Measurements from ENCODE around the gene ARMH3. TPM values are rescaled to one million over a fixed set of nuclear protein-coding genes. Genes with fewer than 3 reads are reported as not detected.

The ARMH3 gene
- total RNA-seq, 1 experiment from 2014 or later, result 30.6 TPM

- in situ Hi-C loops (cut with HindIII; ENCODE audit: low pct_unique_long_range_greater_than_20kb, low sequenced_read_pairs), result no loop called here
- ATAC-seq, result no peak
- Histone ChIP-seq H3K27ac (ENCODE audit: low read length) (no peak overlapping the region), H3K27me3 (ENCODE audit: control insufficient read depth, insufficient read depth, low read length) (no peaks in the 10 kb centered on the region), H3K4me1 (ENCODE audit: control insufficient read depth, insufficient read depth, low read length) (peaks cover 12% of the 10 kb centered on the region), H3K36me3 (ENCODE audit: control insufficient read depth, insufficient read depth, low read length) (no peaks in the 10 kb centered on the region), H3K9me3 (ENCODE audit: control insufficient read depth, insufficient read depth, low read depth, low read length) (no peaks in the 10 kb centered on the region), H3K4me3 (ENCODE audit: low read depth in 2 of 2, low read length in 2 of 2) (no peak overlapping the region)
- intact Hi-C loops (cut with micrococcal nuclease; ENCODE audit: unreplicated experiment), result no loop called here
- ChIA-PET POLR2A (no interaction called here), CTCF (no interaction called here)
- BruUV-seq (replicated peaks), result no TSS peak
- no peak for TF ChIP-seq SIN3A (IDR thresholded peaks at IDR 0.05; ENCODE audit: borderline replicate concordance, insufficient read depth, low read depth, low read length)
- no peak for TF ChIP-seq CTCF (IDR thresholded peaks at IDR 0.05)
- no peak for TF ChIP-seq TCF7L2 (IDR thresholded peaks at IDR 0.05; ENCODE audit: low read depth, low read length)
- TF ChIP-seq POLR2AphosphoS5 (IDR thresholded peaks at IDR 0.05; ENCODE audit: low read depth, low read length), result no peak
- TF ChIP-seq REST (IDR thresholded peaks at IDR 0.05; ENCODE audit: insufficient read depth in 1 of 2, low read depth in 2 of 2, low read length in 1 of 2), result no peak
- DNase-seq (ENCODE audit: low read depth, low spot score), result no peak
Observed at GRCh38 chr10:101827919-101828600, 227.9 kb downstream of the ARMH3 start.

- CTCF ChIA-PET, result no interaction called here
- Histone ChIP-seq H3K4me1 (ENCODE audit: control insufficient read depth, insufficient read depth, low read length) (peaks cover 12% of the 10 kb centered on the region), H3K27me3 (ENCODE audit: control insufficient read depth, insufficient read depth, low read length) (no peaks in the 10 kb centered on the region), H3K27ac (ENCODE audit: low read length) (no peak overlapping the region), H3K36me3 (ENCODE audit: control insufficient read depth, insufficient read depth, low read length) (no peaks in the 10 kb centered on the region), H3K4me3 (ENCODE audit: low read depth in 2 of 2, low read length in 2 of 2) (no peak overlapping the region), H3K9me3 (ENCODE audit: control insufficient read depth, insufficient read depth, low read depth, low read length) (no peaks in the 10 kb centered on the region)
- DNase-seq (ENCODE audit: low read depth, low spot score) (no peak), ATAC-seq (no peak)
- intact Hi-C loops (cut with micrococcal nuclease; ENCODE audit: unreplicated experiment) (no loop called here), in situ Hi-C loops (cut with HindIII; ENCODE audit: low pct_unique_long_range_greater_than_20kb, low sequenced_read_pairs) (no loop called here)
- POLR2A ChIA-PET, result no interaction called here
- TF ChIP-seq CTCF (IDR thresholded peaks at IDR 0.05) (no peak), REST (IDR thresholded peaks at IDR 0.05; ENCODE audit: insufficient read depth in 1 of 2, low read depth in 2 of 2, low read length in 1 of 2) (no peak), TCF7L2 (IDR thresholded peaks at IDR 0.05; ENCODE audit: low read depth, low read length) (no peak), SIN3A (IDR thresholded peaks at IDR 0.05; ENCODE audit: borderline replicate concordance, insufficient read depth, low read depth, low read length) (no peak)
- no TSS peak for BruUV-seq (replicated peaks)
Observed at GRCh38 chr10:101826852-101827434, 229.0 kb downstream of the ARMH3 start.

Data from Panc1 (cell line).